Measurements from ENCODE around the gene ZNF565. TPM values are rescaled to one million over a fixed set of nuclear protein-coding genes. Genes with fewer than 3 reads are reported as not detected.

ZNF565 gene
- total RNA-seq, 4 donors from 2014 or later: 4.3 to 8.5 (median 6.0) TPM

- TF ChIP-seq, protein P1, sequence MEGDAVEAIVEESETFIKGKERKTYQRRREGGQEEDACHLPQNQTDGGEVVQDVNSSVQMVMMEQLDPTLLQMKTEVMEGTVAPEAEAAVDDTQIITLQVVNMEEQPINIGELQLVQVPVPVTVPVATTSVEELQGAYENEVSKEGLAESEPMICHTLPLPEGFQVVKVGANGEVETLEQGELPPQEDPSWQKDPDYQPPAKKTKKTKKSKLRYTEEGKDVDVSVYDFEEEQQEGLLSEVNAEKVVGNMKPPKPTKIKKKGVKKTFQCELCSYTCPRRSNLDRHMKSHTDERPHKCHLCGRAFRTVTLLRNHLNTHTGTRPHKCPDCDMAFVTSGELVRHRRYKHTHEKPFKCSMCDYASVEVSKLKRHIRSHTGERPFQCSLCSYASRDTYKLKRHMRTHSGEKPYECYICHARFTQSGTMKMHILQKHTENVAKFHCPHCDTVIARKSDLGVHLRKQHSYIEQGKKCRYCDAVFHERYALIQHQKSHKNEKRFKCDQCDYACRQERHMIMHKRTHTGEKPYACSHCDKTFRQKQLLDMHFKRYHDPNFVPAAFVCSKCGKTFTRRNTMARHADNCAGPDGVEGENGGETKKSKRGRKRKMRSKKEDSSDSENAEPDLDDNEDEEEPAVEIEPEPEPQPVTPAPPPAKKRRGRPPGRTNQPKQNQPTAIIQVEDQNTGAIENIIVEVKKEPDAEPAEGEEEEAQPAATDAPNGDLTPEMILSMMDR (IDR thresholded peaks at IDR 0.05): no peak
- DNase-seq (ENCODE audit: low spot score) (no peak), ATAC-seq (ENCODE audit: low FRiP score) (no peak)
Measured at GRCh38 chr19:36144624-36145023, 69.8 kb downstream of the ZNF565 start.

GRCh38 chr19:36142496-36142895 is 72.0 kb downstream of the ZNF565 start:
- ATAC-seq (ENCODE audit: low FRiP score) (no peak), DNase-seq (ENCODE audit: low spot score) (no peak)
- TF ChIP-seq, protein P1 (IDR thresholded peaks at IDR 0.05): no peak

DNA sequence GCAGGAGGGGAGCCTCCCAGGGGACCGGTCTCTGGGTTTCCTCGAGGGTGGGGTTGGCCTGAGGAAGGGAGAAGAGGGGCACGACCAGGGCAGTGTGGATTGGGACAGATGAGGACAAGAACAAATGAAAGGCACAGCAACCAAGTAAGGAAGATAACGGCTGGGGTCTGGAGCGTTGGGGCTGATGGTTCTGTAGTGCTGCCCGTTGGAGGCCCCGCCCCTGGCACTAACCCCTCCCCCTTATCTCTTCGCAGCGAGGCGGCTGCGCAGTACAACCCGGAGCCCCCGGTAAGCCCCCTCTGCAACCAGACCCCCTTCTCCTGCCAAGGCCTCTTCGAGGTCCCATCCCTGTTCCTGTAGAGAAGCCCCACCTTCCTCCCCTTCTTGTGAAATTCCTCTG is 72.4 kb downstream of the ZNF565 start:
- TF ChIP-seq, protein P1 (IDR thresholded peaks at IDR 0.05): no peak
- DNase-seq (ENCODE audit: low spot score): no peak
- ATAC-seq (ENCODE audit: low FRiP score): no peak

DNA sequence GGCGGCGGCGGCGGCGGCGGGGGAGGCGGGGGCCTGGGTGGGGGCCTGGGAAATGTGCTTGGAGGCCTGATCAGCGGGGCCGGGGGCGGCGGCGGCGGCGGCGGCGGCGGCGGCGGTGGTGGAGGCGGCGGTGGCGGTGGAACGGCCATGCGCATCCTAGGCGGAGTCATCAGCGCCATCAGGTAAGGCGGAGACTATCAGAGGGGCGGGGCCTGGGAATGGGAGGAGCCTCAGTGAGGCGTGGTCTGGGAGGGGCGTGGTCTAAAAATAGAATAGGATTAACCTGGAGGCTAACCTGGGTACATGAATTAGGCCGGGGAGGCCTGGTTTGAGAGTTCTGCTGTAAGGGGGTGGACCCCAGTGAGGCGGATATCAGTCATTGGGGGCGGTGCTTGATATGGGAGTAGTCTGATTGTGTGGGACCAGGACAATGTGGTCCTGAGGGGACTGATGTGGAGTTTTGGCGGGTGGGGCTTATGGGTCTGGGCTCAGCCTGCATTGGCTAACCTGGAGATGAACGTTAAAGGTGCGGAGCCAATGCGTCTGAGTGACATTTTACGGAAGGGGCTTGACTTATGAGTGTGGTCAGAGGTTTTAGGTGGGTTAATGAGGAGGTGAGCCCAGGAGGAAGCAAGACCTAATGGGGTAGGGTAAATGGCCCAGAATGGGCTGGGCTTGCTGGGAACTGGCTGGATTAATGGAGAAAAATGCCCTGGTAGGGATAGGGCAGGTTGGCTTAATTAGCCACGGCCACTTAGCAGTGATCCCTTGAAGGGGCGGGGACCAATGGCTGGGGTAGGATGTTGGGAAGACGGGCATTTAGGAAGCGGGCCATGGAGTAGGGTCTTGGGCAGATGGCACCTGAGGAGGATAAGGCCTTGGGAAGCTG is 73.2 kb downstream of the ZNF565 start:
- peak; percentile 79 for ATAC-seq (ENCODE audit: low FRiP score)
- TF ChIP-seq, protein P1 (IDR thresholded peaks at IDR 0.05): no peak
- DNase-seq (ENCODE audit: low spot score): peak; percentile 91

DNA sequence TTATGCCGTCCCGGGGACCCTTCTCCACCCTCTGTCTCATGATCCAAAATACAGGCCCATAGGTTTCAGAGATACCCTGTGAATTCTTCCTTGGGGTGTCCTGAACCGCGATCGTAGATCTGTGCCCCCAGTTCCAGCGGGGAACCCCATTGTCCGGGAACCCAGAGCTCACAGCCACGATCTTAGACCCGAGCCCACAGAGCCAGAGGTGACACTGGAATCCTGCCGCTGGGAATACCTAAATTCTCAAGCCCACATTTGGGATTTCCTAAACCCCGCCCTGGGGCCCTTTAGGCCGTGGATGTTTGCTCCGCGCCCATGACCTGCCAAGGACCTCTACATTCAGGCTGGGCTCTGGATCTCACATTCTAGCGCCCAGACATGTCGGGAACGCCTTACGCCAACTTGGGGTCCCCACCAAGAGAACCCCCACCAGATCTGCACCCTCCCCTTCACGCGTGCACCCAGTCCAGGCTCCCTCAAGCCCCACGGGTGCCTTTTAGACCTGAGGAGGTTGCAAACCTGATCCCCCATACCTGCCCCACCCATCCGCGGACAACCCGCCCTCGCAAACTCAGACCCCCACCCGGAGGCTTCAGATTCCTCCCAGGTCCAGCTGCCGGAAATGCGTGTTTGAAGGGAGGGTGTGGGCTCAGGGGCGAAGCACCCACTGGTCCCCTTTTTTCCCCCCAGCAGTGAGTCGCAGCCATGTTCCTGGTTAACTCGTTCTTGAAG is 74.0 kb downstream of the ZNF565 start:
- ATAC-seq (ENCODE audit: low FRiP score) (peak; percentile 20), DNase-seq (ENCODE audit: low spot score) (no peak)
- TF ChIP-seq, protein P1 (IDR thresholded peaks at IDR 0.05): no peak

- DNase-seq (ENCODE audit: low spot score) (peak; percentile 72), ATAC-seq (ENCODE audit: low FRiP score) (peak; percentile 92)
- TF ChIP-seq, protein P1 (IDR thresholded peaks at IDR 0.05): no peak
Measured at GRCh38 chr19:36139473-36140303, 74.8 kb downstream of the ZNF565 start, which contains the start of gene CAPNS1. Gene CAPNS1 (plus strand): TSS chr19:36140066. CDS start chr19:36141012, 946 bp downstream.
